ENCODE results near the gene GNG2. TPM values are rescaled to one million over a fixed set of nuclear protein-coding genes. Genes with fewer than 3 reads are reported as not detected.

The GNG2 gene
- total and polyA plus RNA-seq, 9 of the 15 experiments (the other 6 are each of a cell fraction or from before 2014, with no cell fraction given) = 0.18 TPM; not detected in 8

GRCh38 chr14:52012635-52013034, 152.2 kb downstream of the GNG2 start:
- H3K27me3 ChIP-seq (ENCODE audit: control insufficient read depth in 2 of 2, insufficient read depth in 2 of 2, low read length in 2 of 2) = no peaks in the 10 kb centered on the region
- no peak for FAIRE-seq
- H3K36me3 ChIP-seq (ENCODE audit: control insufficient read depth, insufficient read depth, low read length) = peaks cover 38% of the 10 kb centered on the region
- in situ Hi-C loops (cut with MboI) = no loop called here
- intact Hi-C loops (cut with micrococcal nuclease) = no loop called here
- no peak overlapping the region for H2AFZ ChIP-seq (ENCODE audit: low read depth, low read length)
- H3K9me3 ChIP-seq (replicated peaks; ENCODE audit: control insufficient read depth, insufficient read depth, low read depth, low read length) = no peaks in the 10 kb centered on the region
- no peaks in the 10 kb centered on the region for H3K79me2 ChIP-seq (ENCODE audit: control insufficient read depth, insufficient read depth, low read length)
- DNase-seq (ENCODE audit: extremely low read depth in 1 of 4, low spot score in 3 of 4) = no peak
- no peak overlapping the region for H3K4me3 ChIP-seq
- no peak for ATAC-seq
- POLR2A ChIA-PET = interaction anchor here (0.5 kb wide), 1 partner anchor 436 kb away, joined by 3 read pairs; no protein-coding TSS in a partner anchor
- BruUV-seq (replicated peaks) = no TSS peak
- H3K27ac ChIP-seq (ENCODE audit: extremely low read depth, low read depth, low read length) = no peak overlapping the region
- no peaks in the 10 kb centered on the region; a peak in 1 of 5 replicates for H3K4me1 ChIP-seq (replicated peaks in 1 of 2; ENCODE audit: control insufficient read depth in 2 of 2, insufficient read depth in 2 of 2, low read length in 2 of 2)
- H3K9me1 ChIP-seq (ENCODE audit: control insufficient read depth, insufficient read depth, low read length) = no peaks in the 10 kb centered on the region
- no peak overlapping the region for H3K4me2 ChIP-seq (ENCODE audit: insufficient read depth, low read length)
- no peaks in the 10 kb centered on the region for H4K20me1 ChIP-seq (replicated peaks; ENCODE audit: control insufficient read depth, insufficient read depth, low read length)
- no peak overlapping the region for H3K9ac ChIP-seq (ENCODE audit: insufficient read depth in 1 of 2, low read depth in 2 of 2, low read length in 2 of 2)
- CTCF ChIA-PET (ENCODE audit: low intra/inter-chr PET ratio) = no interaction called here
- WGBS (ENCODE audit: insufficient coverage, low coverage, missing lambda C conversion rate) = 64% methylated on average over 4 of the region's 4 CpGs
- TF ChIP-seq, protein P1, sequence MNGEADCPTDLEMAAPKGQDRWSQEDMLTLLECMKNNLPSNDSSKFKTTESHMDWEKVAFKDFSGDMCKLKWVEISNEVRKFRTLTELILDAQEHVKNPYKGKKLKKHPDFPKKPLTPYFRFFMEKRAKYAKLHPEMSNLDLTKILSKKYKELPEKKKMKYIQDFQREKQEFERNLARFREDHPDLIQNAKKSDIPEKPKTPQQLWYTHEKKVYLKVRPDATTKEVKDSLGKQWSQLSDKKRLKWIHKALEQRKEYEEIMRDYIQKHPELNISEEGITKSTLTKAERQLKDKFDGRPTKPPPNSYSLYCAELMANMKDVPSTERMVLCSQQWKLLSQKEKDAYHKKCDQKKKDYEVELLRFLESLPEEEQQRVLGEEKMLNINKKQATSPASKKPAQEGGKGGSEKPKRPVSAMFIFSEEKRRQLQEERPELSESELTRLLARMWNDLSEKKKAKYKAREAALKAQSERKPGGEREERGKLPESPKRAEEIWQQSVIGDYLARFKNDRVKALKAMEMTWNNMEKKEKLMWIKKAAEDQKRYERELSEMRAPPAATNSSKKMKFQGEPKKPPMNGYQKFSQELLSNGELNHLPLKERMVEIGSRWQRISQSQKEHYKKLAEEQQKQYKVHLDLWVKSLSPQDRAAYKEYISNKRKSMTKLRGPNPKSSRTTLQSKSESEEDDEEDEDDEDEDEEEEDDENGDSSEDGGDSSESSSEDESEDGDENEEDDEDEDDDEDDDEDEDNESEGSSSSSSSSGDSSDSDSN (IDR thresholded peaks at IDR 0.05; ENCODE audit: borderline replicate concordance in 1 of 2, low read depth in 2 of 2, low read length in 2 of 2) = no peak
- TF ChIP-seq, protein P2, sequence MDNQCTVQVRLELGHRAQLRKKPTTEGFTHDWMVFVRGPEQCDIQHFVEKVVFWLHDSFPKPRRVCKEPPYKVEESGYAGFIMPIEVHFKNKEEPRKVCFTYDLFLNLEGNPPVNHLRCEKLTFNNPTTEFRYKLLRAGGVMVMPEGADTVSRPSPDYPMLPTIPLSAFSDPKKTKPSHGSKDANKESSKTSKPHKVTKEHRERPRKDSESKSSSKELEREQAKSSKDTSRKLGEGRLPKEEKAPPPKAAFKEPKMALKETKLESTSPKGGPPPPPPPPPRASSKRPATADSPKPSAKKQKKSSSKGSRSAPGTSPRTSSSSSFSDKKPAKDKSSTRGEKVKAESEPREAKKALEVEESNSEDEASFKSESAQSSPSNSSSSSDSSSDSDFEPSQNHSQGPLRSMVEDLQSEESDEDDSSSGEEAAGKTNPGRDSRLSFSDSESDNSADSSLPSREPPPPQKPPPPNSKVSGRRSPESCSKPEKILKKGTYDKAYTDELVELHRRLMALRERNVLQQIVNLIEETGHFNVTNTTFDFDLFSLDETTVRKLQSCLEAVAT (IDR thresholded peaks at IDR 0.05) = no peak
- TF ChIP-seq ZNF586 (CRISPR knock-in tag; conservative IDR thresholded peaks at IDR 0.05) (no peak), HDAC1 (IDR thresholded peaks at IDR 0.05) (no peak), SFPQ (IDR thresholded peaks at IDR 0.05; ENCODE audit: low read depth, low read length) (no peak), SRF (CRISPR knock-in tag; IDR thresholded peaks at IDR 0.05) (no peak), MAFG (tag; conservative IDR thresholded peaks at IDR 0.05) (peak; percentile 74), ZNF316 (IDR thresholded peaks at IDR 0.05) (peak; percentile 86), HDGF (IDR thresholded peaks at IDR 0.05) (no peak), LEF1 (IDR thresholded peaks at IDR 0.05) (no peak), C11orf30 (IDR thresholded peaks at IDR 0.05; ENCODE audit: low read depth) (peak; percentile 72), MTA1 (IDR thresholded peaks at IDR 0.05; ENCODE audit: borderline replicate concordance) (no peak), ZNF561 (CRISPR knock-in tag; conservative IDR thresholded peaks at IDR 0.05) (no peak), TCFL5 (CRISPR knock-in tag; conservative IDR thresholded peaks at IDR 0.05) (no peak)
- TF ChIP-seq, protein P3, sequence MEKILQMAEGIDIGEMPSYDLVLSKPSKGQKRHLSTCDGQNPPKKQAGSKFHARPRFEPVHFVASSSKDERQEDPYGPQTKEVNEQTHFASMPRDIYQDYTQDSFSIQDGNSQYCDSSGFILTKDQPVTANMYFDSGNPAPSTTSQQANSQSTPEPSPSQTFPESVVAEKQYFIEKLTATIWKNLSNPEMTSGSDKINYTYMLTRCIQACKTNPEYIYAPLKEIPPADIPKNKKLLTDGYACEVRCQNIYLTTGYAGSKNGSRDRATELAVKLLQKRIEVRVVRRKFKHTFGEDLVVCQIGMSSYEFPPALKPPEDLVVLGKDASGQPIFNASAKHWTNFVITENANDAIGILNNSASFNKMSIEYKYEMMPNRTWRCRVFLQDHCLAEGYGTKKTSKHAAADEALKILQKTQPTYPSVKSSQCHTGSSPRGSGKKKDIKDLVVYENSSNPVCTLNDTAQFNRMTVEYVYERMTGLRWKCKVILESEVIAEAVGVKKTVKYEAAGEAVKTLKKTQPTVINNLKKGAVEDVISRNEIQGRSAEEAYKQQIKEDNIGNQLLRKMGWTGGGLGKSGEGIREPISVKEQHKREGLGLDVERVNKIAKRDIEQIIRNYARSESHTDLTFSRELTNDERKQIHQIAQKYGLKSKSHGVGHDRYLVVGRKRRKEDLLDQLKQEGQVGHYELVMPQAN (IDR thresholded peaks at IDR 0.05; ENCODE audit: borderline replicate concordance) = no peak
